Measurements from ENCODE around the gene SOS2. TPM values are rescaled to one million over a fixed set of nuclear protein-coding genes. Genes with fewer than 3 reads are reported as not detected.

The SOS2 gene
- total RNA-seq, 1 experiment from 2014 or later: 9.4 TPM

DNA sequence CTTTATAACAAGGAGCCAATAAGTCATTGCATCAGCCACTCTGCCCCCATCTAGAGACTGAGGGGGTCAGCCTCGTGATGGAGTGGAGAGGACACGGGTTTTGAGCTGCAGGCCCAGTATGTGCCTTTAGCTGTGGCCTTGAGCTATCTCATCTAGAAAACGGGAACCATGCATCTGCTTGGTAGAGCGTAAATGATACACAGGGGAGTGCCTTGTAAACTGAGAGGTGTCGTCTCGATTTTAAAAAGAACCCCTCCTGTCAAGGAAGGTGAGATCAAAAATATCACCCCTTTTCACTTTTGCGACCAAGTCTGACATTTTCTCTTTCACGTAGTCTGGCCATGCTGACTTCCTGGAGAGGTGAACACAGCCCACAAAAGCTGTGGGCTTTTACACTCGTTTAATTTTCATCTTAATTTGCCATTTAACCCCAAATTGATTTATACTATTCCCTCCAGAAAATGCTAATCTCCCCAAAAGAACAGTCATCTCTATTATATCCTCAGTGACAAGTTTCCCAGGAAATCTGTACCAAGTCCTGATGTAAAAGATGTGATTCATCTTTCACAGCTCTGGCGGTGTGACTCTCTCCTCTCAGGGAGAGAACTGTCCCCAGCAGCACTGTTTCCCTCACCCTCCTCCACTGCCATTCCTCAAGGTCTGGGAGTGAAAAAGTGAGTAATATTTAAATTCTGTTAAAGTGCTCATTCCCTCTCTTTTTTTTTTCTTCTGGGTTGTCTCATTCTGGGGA lies 145.6 kb downstream of the SOS2 start:
- Histone ChIP-seq H3K18ac (ENCODE audit: insufficient read length, low read depth, low read length) (no peak overlapping the region), H3K14ac (ENCODE audit: insufficient read depth, low read length) (no peak overlapping the region), H4K91ac (ENCODE audit: insufficient read length, low read depth, low read length) (no peak overlapping the region), H3K79me2 (ENCODE audit: insufficient read depth, low read length) (no peaks in the 10 kb centered on the region), H2BK5ac (ENCODE audit: insufficient read length, low read length) (no peak overlapping the region), H3K79me1 (ENCODE audit: insufficient read depth, low read depth, low read length, poor library complexity, severe bottlenecking) (no peaks in the 10 kb centered on the region), H3K56ac (ENCODE audit: insufficient read length, low read depth, low read length) (no peak overlapping the region), H2AK5ac (ENCODE audit: insufficient read length, low read length) (no peak overlapping the region), H2BK120ac (ENCODE audit: low read depth, low read length, poor library complexity, severe bottlenecking) (no peak overlapping the region), H3K4me1 (ENCODE audit: insufficient read depth, low read length) (no peaks in the 10 kb centered on the region), H2BK20ac (ENCODE audit: low read depth, low read length, poor library complexity, severe bottlenecking) (no peak overlapping the region), H2AFZ (ENCODE audit: low read length) (no peak overlapping the region), H3K27ac (ENCODE audit: insufficient read length, low read depth, low read length) (no peak overlapping the region), H3T11ph (ENCODE audit: low read length) (no peak overlapping the region), H3K4me2 (ENCODE audit: insufficient read depth, insufficient read length, low read length) (no peak overlapping the region), H4K8ac (replicated peaks; ENCODE audit: insufficient read length, low read depth, low read length) (no peak overlapping the region), H2BK15ac (ENCODE audit: low read depth, low read length) (no peak overlapping the region), H3K9ac (ENCODE audit: extremely low read depth, insufficient read length, low read length) (no peak overlapping the region), H4K5ac (ENCODE audit: insufficient read length, low read depth, low read length) (no peak overlapping the region), H3K9me3 (ENCODE audit: control insufficient read depth, low read depth, low read length) (no peaks in the 10 kb centered on the region), H2BK12ac (ENCODE audit: insufficient read length, low read depth, low read length) (no peak overlapping the region), H4K20me1 (ENCODE audit: control insufficient read depth, insufficient read depth, insufficient read length) (no peaks in the 10 kb centered on the region), H3K4ac (ENCODE audit: low read depth, low read length) (no peak overlapping the region), H3K23me2 (ENCODE audit: insufficient read length, low read depth, low read length, poor library complexity, severe bottlenecking) (no peaks in the 10 kb centered on the region), H3K23ac (ENCODE audit: insufficient read length, low read depth, low read length) (no peak overlapping the region), H3K27me3 (ENCODE audit: insufficient read depth, low read length) (no peaks in the 10 kb centered on the region)
- no peak overlapping the region for H3K4me3 Mint-ChIP-seq
- no peak for DNase-seq
- H3K4me1 Mint-ChIP-seq: peaks cover 4% of the 10 kb centered on the region in 2 experiments
- TF ChIP-seq, protein P1, sequence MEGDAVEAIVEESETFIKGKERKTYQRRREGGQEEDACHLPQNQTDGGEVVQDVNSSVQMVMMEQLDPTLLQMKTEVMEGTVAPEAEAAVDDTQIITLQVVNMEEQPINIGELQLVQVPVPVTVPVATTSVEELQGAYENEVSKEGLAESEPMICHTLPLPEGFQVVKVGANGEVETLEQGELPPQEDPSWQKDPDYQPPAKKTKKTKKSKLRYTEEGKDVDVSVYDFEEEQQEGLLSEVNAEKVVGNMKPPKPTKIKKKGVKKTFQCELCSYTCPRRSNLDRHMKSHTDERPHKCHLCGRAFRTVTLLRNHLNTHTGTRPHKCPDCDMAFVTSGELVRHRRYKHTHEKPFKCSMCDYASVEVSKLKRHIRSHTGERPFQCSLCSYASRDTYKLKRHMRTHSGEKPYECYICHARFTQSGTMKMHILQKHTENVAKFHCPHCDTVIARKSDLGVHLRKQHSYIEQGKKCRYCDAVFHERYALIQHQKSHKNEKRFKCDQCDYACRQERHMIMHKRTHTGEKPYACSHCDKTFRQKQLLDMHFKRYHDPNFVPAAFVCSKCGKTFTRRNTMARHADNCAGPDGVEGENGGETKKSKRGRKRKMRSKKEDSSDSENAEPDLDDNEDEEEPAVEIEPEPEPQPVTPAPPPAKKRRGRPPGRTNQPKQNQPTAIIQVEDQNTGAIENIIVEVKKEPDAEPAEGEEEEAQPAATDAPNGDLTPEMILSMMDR (conservative IDR thresholded peaks at IDR 0.05): no peak
- H3K27ac Mint-ChIP-seq: no peak overlapping the region; a peak in 1 of 7 replicates
- H3K36me3 Mint-ChIP-seq (ENCODE audit: insufficient read depth in 1 of 3, low read depth in 3 of 3): no peaks in the 10 kb centered on the region
- no peaks in the 10 kb centered on the region for H3K9me3 Mint-ChIP-seq
- no peaks in the 10 kb centered on the region for H3K27me3 Mint-ChIP-seq (ENCODE audit: low read depth)
- no CpG with 5 or more reads among the region's 10 CpGs for WGBS (ENCODE audit: extremely low coverage, insufficient read length, low lambda C conversion rate)

All from H9 (cell line).